ENCODE measurements around the gene SMYD3.

SMYD3 gene

GRCh38 chr1:246159279-246160227 lies 347.5 kb downstream of the SMYD3 start:
- H3K4me3 ChIP-seq (ENCODE audit: low read depth, low read length): no peak overlapping the region
- no peak for DNase-seq (ENCODE audit: low read depth)
- no peak for TF ChIP-seq CTCF (IDR thresholded peaks at IDR 0.05; ENCODE audit: insufficient read depth, low read depth, low read length, missing control alignments)

- no peak overlapping the region for H3K4me3 ChIP-seq (ENCODE audit: low read depth, low read length)
- TF ChIP-seq CTCF (IDR thresholded peaks at IDR 0.05; ENCODE audit: insufficient read depth, low read depth, low read length, missing control alignments): no peak
- no peak for DNase-seq (ENCODE audit: low read depth)
These were observed 348.9 kb downstream of the SMYD3 start for GRCh38 chr1:246158131-246158530.

- H3K4me3 ChIP-seq (ENCODE audit: low read depth, low read length): no peak overlapping the region
- TF ChIP-seq CTCF (IDR thresholded peaks at IDR 0.05; ENCODE audit: insufficient read depth, low read depth, low read length, missing control alignments): no peak
- DNase-seq (ENCODE audit: low read depth): no peak
These were observed 349.6 kb downstream of the SMYD3 start for GRCh38 chr1:246157516-246157915.

GRCh38 chr1:246156847-246157246 lies 350.2 kb downstream of the SMYD3 start:
- H3K4me3 ChIP-seq (ENCODE audit: low read depth, low read length): no peak overlapping the region
- no peak for DNase-seq (ENCODE audit: low read depth)
- no peak for TF ChIP-seq CTCF (IDR thresholded peaks at IDR 0.05; ENCODE audit: insufficient read depth, low read depth, low read length, missing control alignments)

GRCh38 chr1:246155923-246156322 lies 351.2 kb downstream of the SMYD3 start:
- no peak for TF ChIP-seq CTCF (IDR thresholded peaks at IDR 0.05; ENCODE audit: insufficient read depth, low read depth, low read length, missing control alignments)
- no peak for DNase-seq (ENCODE audit: low read depth)
- no peak overlapping the region for H3K4me3 ChIP-seq (ENCODE audit: low read depth, low read length)

- no peak for DNase-seq (ENCODE audit: low read depth)
- TF ChIP-seq CTCF (IDR thresholded peaks at IDR 0.05; ENCODE audit: insufficient read depth, low read depth, low read length, missing control alignments): no peak
- H3K4me3 ChIP-seq (ENCODE audit: low read depth, low read length): no peak overlapping the region
These were observed 353.3 kb downstream of the SMYD3 start for GRCh38 chr1:246153796-246154212.
